GM12874 (cell line): ENCODE data around the gene ZC3H8.

Source experiments
- CTCF ChIP-seq: IDR thresholded peaks from 2 replicates; pipeline ENCODE4 v1.5.1; 2011; ENCODE audit warnings: low read depth, mild to moderate bottlenecking, control low read depth, low read length, moderate library complexity; ENCODE audit not compliant: insufficient read depth

ZC3H8 gene

GRCh38 chr2:112293636-112294401 is 39.0 kb upstream of the ZC3H8 start:
- no peak for TF ChIP-seq CTCF

- TF ChIP-seq CTCF, result no peak
Measured at GRCh38 chr2:112290648-112291047, 35.8 kb upstream of the ZC3H8 start.

- no peak for TF ChIP-seq CTCF
Measured at GRCh38 chr2:112290088-112290487, 35.2 kb upstream of the ZC3H8 start.

- no peak for TF ChIP-seq CTCF
Measured at GRCh38 chr2:112277596-112278220, 22.9 kb upstream of the ZC3H8 start.

DNA sequence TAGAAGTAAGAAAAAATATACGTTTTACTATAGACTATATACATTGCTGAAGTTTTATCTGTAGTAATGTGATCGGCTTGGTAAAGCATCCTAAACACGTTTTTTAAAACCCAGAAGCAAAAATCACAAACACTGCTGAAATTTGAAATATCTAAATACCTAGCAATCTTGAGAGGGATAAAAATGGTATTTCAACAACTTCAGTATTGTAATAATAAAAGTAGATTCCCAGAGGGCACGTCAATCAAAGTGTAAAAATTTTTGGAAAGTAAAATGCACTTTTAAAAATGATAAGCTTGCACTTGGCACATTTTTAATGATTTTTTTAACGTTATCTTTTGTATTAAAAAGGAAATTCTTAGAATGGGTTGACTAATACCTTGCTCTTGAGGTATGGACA is 22.1 kb upstream of the ZC3H8 start:
- no peak for TF ChIP-seq CTCF

- no peak for TF ChIP-seq CTCF
Measured at GRCh38 chr2:112275887-112276773, 21.3 kb upstream of the ZC3H8 start.

DNA sequence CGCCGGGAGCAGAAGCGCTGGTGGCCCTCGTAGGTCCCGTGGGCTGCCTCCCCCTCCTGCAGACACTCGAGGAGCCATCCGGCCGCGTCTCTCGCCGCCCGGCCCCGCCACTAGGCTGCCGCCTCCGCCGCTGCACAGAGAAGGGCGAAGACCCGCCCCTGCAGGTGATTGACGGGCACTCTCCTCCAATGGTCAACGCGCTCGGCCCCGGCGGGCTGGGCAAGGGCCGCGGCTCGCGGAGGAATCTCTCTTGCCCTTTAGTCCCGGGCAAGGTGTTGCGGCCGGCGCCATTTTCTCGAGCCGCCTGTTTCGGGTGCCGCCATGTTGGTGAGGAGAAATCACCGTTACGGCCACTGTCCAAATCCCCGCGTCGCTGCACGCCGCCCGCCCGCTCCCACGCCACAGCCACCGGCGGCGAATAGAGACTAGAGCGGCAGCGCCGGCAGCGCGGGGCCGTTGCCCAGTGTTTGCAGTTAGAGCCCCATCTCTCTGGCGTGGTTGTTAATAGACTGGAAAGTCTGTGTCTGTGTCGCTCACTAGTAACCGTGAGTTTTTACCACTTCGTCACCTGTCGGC is 20.6 kb upstream of the ZC3H8 start, which contains the start of gene ZC3H6:
TSS of gene ZC3H6 (plus strand) at position 287 of the 576 bp plus-strand sequence. CDS start 398 bp downstream, outside the sequence.
- 0 out of 2 replicates have a peak, but pooled peaks have one; percentile 12 for TF ChIP-seq CTCF
